A673 (cell line): Measurements from ENCODE around the gene FBXL7. TPM values are rescaled to one million over a fixed set of nuclear protein-coding genes. Genes with fewer than 3 reads are reported as not detected.

ENCODE experiments used
- BruUV-seq: library from RNA; stranded (reverse); fragments of 400-500 nt; replicated peaks from 2 replicates; lab custom pipeline; 2021; lab: Mats Ljungman, UMichigan
- CTCF ChIA-PET: fragments of 300-600 bp; sonication (Branson Sonifier 250); formaldehyde crosslinking; loops from one replicate; lab custom pipeline; 2022; ENCODE audit warnings: antibody characterized with exemption; lab: Charles Lee
- POLR2A ChIA-PET: fragments of 300-600 bp; sonication (Branson Sonifier 250); formaldehyde crosslinking; loops from one replicate; lab custom pipeline; 2022; ENCODE audit warnings: antibody characterized with exemption; ENCODE audit not compliant: low non-redundant PET; lab: Charles Lee
- DNase-seq: peaks from one replicate; pipeline ENCODE4 v3.0.0-alpha.2; 2015; ENCODE audit warnings: low spot score
- H3K27ac ChIP-seq: fragments of 200-600 bp; sonication (generic); 2 replicates; pipeline ENCODE4 v1.5.1; 2016; ENCODE audit warnings: mixed run types, low read depth, mild to moderate bottlenecking, mixed read lengths, antibody characterized with exemption, low read length; ENCODE audit not compliant: poor library complexity, severe bottlenecking
- H3K27me3 ChIP-seq: fragments of 200-600 bp; sonication (generic); replicated peaks from 2 replicates; pipeline ENCODE4 v1.6.1; 2017; ENCODE audit warnings: mixed run types, low read depth, mild to moderate bottlenecking, mixed read lengths, antibody characterized with exemption, low read length; ENCODE audit not compliant: insufficient read depth, poor library complexity
- H3K36me3 ChIP-seq: fragments of 200-600 bp; sonication (generic); 2 replicates; pipeline ENCODE4 v1.6.1; 2016; ENCODE audit warnings: mixed run types, mild to moderate bottlenecking, mixed read lengths, antibody characterized with exemption, low read length; ENCODE audit not compliant: insufficient read depth, poor library complexity, severe bottlenecking
- H3K4me1 ChIP-seq: fragments of 200-600 bp; sonication (generic); 2 replicates; pipeline ENCODE4 v1.6.1; 2017; ENCODE audit warnings: mixed run types, mild to moderate bottlenecking, mixed read lengths, antibody characterized with exemption, low read length; ENCODE audit not compliant: insufficient read depth, poor library complexity, severe bottlenecking
- H3K4me3 ChIP-seq: fragments of 200-600 bp; sonication (generic); 2 replicates; pipeline ENCODE4 v1.5.1; 2016; ENCODE audit warnings: low read depth, mixed run types, mild to moderate bottlenecking, mixed read lengths, low read length; ENCODE audit not compliant: poor library complexity, severe bottlenecking
- H3K9me3 ChIP-seq: fragments of 200-600 bp; sonication (generic); 2 replicates; pipeline ENCODE4 v1.6.1; 2016; ENCODE audit warnings: mixed run types, low read depth, mild to moderate bottlenecking, mixed read lengths, antibody characterized with exemption, low read length; ENCODE audit not compliant: poor library complexity, severe bottlenecking
- CTCF ChIP-seq: fragments of 300-800, 200-600 bp; sonication (generic); conservative IDR thresholded peaks from 2 replicates; pipeline ENCODE4 v1.5.1; 2017; ENCODE audit warnings: low read depth, mild to moderate bottlenecking, antibody characterized with exemption, low read length, moderate library complexity, mixed read lengths
- EZH2 ChIP-seq: fragments of 200-600 bp; sonication (generic); IDR thresholded peaks from 2 replicates; pipeline ENCODE4 v1.6.1; 2017; ENCODE audit warnings: borderline replicate concordance, low read depth, mild to moderate bottlenecking, mixed read lengths, antibody characterized with exemption, low read length; ENCODE audit not compliant: poor library complexity, severe bottlenecking
- intact Hi-C: fragments of 100-400 bp; cut with micrococcal nuclease; formaldehyde crosslinking; loops from one replicate; pipeline ENCODE4 v1.10.0; 2022; ENCODE audit not compliant: unreplicated experiment
- total RNA-seq: library from RNA; stranded (reverse); gene quantifications from 2 replicates; pipeline ENCODE4 v1.2.3, GENCODE V29; 2021

Gene FBXL7
- total RNA-seq, 1 experiment from 2014 or later = 5.9 TPM

- Histone ChIP-seq H3K4me1 (no peaks in the 10 kb centered on the region), H3K36me3 (no peaks in the 10 kb centered on the region), H3K27ac (no peak overlapping the region), H3K4me3 (no peak overlapping the region), H3K27me3 (no peaks in the 10 kb centered on the region), H3K9me3 (no peaks in the 10 kb centered on the region)
- no peak for DNase-seq
- intact Hi-C loops = no loop called here
- TF ChIP-seq CTCF = no peak
- TF ChIP-seq EZH2 = no peak
- no TSS peak for BruUV-seq
- ChIA-PET CTCF (no interaction called here), POLR2A (no interaction called here)
Measured at GRCh38 chr5:15932066-15932465, 432.1 kb downstream of the FBXL7 start.

DNA sequence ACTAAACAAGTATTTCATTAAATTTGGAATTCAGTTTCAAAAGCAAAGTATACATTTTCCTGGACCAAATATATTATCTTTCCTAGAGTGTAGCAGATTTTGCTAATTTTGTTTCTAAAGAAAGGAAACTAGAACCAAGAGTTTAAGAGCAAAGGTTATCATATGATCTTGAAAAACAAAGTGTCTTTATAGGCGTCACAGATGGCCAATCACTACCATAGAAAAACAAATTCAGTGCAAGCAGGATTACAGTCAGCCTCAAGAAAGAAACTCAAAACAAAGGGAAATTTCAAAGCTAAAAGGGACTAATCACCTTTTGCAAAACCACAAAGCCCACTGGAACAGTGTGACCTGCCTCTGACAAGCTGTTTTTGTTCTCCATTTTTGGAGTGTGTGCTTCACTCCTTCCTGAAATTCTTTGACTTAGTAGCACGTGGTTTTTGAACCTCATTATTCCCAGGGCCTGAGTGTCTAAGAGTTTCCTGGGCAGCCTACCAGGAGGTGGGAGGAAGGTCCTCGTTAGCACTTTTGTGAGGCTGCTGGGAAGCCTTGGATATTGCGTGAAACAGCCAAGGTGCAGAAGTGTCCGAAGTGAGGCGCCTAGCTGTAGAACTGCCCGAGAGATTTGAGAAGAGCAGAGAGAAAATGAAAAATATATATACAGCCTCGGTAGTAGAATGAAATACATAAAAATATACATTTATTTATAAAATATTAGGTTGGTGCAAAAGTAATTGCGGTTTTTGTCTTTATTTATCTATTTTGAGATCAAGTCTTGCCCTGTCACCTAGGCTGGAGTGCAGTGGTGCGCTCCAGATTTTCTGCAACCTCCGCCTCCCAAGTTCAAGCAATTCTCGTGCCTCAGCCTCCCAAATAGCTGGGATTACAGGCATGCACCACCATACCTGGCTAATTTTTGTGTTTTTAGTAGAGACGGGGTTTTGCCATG lies 433.6 kb downstream of the FBXL7 start:
- Histone ChIP-seq H3K27ac (no peak overlapping the region), H3K4me3 (no peak overlapping the region), H3K36me3 (no peaks in the 10 kb centered on the region), H3K9me3 (no peaks in the 10 kb centered on the region), H3K27me3 (no peaks in the 10 kb centered on the region), H3K4me1 (no peaks in the 10 kb centered on the region)
- TF ChIP-seq EZH2 = no peak
- TF ChIP-seq CTCF = no peak
- intact Hi-C loops = no loop called here
- no peak for DNase-seq
- ChIA-PET POLR2A (no interaction called here), CTCF (no interaction called here)
- BruUV-seq = no TSS peak

- no peak for TF ChIP-seq CTCF
- no peak for TF ChIP-seq EZH2
- no peaks in the 10 kb centered on the region for H3K27me3 ChIP-seq
- no peak overlapping the region for H3K27ac ChIP-seq
- BruUV-seq = no TSS peak
- intact Hi-C loops = no loop called here
- no peak for DNase-seq
- ChIA-PET POLR2A (no interaction called here), CTCF (no interaction called here)
- H3K4me1 ChIP-seq = no peaks in the 10 kb centered on the region
- H3K4me3 ChIP-seq = no peak overlapping the region
- H3K9me3 ChIP-seq = no peaks in the 10 kb centered on the region
- H3K36me3 ChIP-seq = no peaks in the 10 kb centered on the region
Measured at GRCh38 chr5:15936505-15937245, 436.7 kb downstream of the FBXL7 start.
